Stimulated activated CD8-positive, alpha-beta memory T cell treated with anti-CD3 and anti-CD28 coated beads, Interleukin-15, amount 100 ng/mL, for 1 hour (primary cell): ENCODE data around the gene AMFR.

Experiments
- DNase-seq: peaks from one replicate; pipeline ENCODE4 v3.0.0-alpha.2; 2020; ENCODE audit warnings: low read depth

The AMFR gene

GRCh38 chr16:56347166-56347565 lies 78.2 kb downstream of the AMFR start:
- no peak for DNase-seq

DNA sequence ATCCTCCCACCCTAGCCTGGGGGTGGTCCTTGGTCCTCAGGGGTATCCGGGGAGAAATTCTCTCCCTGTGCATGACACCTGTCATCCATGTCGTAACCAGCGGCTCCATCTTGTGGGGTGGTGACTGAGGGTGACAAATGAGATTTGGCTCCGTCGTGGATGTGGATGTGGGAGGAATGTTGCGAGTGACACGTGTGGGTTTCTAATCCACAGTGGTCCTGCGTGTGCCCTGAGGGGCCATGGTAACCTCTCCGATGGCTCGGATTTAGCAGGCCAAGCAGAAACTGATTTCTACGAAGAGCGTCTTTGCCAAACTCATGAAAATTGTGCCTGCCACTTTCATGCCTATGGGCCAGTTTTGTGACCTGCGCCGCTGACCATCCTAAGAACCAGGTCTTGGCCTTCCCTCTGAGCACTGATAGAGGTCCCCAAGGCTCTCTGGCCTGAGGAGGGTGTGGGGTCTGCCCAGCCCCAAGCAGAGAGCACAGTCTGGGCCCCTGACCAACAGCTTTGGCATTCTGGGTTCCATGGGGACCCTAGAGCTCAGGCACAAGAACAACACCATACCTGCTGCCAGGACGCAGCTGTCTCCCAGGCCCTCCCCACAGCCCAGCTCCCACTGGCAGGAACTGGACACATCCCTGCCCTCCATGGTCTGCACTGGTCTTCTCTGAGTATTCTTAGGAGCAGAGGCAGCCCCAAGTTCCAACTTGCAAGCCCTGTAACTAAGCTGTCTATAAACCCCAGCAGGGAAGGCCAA lies 79.0 kb downstream of the AMFR start:
- DNase-seq: no peak

- no peak for DNase-seq
These were observed 79.8 kb downstream of the AMFR start for GRCh38 chr16:56345406-56346050.

GRCh38 chr16:56344518-56345405 lies 80.6 kb downstream of the AMFR start:
- no peak for DNase-seq

- no peak for DNase-seq
These were observed 81.5 kb downstream of the AMFR start for GRCh38 chr16:56343661-56344517.

DNA sequence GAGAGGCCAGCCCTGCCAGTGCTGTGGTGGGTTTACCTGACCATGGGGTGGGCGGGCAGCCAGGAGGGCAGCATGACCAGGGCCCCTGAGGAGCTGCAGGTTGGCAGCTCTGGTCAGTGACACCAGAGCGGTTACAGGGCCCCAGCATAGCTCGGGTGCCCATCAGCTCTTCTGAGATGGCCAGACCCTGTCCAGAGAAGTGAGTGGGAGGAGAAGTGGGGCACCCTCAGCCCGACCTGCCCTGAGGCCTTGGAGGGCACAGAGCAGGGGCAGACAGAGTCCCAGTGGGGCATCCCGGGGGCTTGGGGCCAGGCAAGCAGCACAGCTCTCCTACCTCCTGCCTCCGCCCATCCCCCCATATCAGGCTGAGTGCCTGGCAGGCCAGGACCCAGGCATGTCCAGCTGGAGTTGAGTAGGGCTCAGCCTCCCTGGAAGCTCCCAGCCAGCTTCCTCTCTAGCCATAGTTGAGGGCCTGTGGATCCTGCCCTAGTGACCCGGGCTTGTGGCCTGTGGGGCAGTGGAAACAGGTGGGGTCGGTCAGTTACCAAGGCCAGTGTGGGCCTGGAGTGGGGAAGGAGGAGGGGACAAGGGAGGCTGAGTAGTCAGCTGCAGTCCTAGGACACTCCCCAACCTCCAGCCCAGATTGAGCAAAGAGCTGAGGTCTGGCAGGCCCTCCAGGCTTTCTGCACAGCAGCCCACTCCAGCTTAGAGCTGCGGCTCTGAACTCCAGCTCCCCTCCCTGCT lies 83.5 kb downstream of the AMFR start:
- no peak for DNase-seq

GRCh38 chr16:56340864-56341365 lies 84.4 kb downstream of the AMFR start:
- DNase-seq: no peak

DNA sequence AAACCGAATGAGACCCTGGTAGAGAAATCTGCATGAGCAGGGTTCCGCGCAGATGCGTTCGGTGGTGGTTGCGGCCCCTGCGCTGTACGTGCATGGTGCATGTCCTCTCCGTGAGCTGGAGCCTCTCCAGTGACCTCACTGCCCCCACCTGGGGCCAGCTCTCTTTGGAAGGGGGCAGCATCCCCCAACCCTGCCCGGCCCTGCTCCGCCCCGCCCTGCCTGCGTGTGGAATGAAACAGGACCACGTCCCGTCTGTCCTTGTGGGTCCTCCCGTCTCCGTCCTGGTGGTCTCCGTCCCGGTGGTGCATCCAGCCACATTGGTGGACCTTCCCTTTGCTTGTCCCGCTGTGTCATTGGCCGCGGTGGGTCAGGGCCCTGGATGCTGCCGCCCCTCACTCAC lies 84.9 kb downstream of the AMFR start:
- DNase-seq: no peak

DNA sequence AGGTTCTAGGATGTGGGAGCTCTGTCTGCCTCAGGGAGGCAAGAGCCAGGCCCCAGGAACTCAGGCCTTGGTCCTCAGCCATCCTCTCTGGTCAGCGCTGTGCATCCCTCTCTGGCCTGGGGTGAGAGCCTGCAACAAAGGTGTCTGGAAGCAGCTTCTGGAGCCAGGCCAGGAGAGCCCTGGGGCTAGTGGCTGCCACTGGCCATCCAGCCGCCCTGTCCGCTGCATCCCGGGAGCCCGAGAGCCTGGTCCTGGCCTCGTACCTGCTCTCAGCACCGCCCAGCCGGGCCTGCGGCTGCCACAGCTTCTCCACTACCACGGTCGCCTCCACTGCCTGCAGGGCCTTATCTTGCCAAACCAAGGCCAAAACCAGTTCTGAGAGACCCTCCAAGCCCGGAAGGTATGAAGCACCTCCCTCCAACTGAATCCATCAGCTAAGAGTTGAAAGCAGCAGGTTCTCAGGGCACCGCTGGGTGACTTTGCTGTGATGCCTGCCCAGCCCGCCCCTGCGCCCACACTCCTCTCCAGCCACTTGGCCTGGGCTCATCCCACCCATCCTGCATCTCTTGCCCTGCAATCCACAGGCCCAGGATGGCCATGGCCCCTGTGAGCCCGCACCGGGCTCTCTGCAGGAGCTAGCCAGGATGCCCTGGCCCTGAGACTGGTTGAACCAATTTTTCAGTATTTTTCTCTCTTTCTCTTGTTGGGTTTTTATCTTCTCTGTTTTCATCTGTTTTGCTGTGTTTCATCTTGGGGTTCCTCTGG lies 85.7 kb downstream of the AMFR start:
- no peak for DNase-seq

- DNase-seq: no peak
These were observed 86.6 kb downstream of the AMFR start for GRCh38 chr16:56338566-56339318.

GRCh38 chr16:56337858-56338325 lies 87.5 kb downstream of the AMFR start:
- no peak for DNase-seq

GRCh38 chr16:56337131-56337857 lies 88.1 kb downstream of the AMFR start:
- no peak for DNase-seq

DNA sequence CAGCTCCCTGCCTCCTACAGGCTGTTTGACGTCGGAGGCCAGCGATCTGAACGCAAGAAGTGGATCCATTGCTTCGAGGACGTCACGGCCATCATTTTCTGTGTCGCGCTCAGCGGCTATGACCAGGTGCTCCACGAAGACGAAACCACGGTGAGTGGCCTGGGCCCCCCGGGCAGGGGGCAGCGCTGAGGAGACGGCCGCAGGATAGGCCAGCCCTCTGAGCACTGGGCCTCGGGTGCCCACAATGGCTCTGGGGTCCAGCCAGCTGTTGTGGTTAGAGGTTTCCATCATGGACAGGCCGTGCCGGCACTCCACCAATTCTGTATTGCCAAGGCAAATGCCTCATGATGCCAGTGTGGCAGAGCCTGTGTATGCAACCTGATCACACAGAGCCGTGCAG lies 88.6 kb downstream of the AMFR start:
- DNase-seq: no peak

DNA sequence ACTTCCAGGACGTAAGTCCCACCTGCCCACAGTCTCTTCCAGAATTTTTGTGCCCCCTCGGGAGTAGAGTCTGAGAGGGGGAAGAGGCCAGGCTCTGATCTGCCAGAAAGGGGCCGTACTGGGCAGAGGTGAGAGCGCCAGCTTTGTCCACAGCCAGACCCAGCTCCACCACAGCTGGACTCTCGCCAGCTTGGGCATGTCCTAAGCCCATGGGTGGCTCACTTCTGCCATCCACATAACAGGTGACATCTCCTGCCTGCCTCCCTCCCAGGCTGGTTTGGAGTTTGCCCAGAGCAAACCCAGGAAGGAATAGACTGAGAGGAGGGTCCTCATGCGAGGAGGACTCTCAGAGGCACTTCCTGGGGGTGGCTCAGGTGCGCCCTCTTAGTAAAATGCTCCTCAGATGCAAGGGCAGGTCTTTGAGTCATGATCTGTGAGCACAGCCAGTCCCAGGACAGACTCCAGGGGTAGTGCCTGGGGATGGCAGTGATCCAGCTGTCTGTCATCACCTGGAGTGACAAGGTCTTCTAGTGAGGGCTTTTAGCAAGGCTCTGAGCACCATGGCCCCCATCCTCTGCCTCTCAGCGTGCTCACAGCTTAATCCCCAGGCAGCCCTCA lies 89.2 kb downstream of the AMFR start:
- no peak for DNase-seq

GRCh38 chr16:56334761-56335160 lies 90.6 kb downstream of the AMFR start:
- no peak for DNase-seq

DNA sequence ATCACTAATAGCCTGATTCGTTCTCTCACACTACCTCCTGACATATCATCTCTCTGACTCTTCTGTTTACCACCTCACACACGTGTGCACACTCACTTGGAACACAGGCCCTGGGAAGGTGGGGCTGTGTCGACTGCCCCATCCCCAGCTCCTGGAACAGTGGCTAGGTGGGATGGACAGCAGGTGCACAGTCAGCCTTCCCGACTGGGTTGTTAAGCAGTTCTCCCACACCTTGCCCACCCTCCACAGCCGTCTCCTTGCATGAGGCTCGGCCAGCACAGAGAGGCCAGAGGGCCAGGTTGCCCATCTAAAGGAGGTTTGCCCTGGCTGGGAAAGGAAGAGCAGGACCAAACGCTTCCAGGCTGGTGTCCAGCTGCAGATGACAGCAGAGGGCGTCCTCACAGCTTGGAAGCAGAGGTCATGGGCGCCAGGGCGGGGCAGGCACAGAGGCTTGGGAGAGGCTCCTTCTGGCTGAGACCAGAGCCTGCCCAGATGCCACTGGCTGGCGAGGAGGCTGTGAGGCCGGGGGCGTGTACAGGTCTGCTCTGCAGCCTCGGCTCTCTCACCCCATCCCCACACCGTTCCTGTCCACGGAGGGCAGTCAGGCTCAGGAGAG lies 92.8 kb downstream of the AMFR start:
- DNase-seq: no peak

DNA sequence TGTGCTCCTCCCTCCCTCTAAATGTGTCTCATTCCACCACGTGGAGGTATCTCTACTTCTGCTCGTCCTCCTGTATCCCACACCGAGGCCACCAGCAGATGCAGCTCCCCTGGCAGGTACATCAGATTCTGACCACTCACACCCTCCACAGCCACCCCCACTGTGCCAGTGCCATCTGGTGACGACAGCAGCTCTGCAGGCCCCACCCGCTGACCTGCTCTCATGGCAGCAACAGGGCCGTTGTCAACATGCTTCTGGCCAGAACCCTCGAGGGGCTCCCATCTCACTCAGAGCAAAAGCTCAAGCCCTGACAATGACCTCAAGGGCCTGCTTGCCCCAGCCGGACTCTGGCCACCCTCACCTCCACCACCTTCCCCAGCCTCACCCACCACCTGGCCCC lies 93.4 kb downstream of the AMFR start:
- DNase-seq: no peak

DNA sequence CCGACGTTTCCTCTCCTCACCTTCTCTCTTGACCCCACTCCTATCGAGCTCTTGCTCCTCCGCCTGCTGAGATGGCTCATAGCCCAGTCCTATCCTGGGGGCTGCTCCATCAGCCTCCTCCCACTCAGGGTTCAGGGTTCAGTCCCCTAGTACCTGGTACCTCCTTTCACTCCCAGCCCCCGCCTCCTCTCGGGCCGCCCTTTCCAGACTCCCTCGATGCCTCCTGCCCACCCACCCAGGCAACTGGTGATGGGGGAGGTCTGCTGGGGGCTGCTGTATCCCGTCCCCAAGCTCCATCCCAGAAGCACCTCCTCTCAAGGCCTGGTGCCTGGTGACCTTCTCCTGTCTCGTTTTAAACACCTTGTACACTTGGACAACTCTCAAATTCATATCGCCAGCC lies 93.9 kb downstream of the AMFR start:
- DNase-seq: no peak
